IMR-90 (cell line): Measurements from ENCODE around the gene BCAR1.
A peak's percentile ranks its signal among the peaks of the same experiment; 100 is the strongest.

Source experiments
- CEBPB ChIP-seq: IDR thresholded peaks from 2 replicates; pipeline ENCODE4 v1.6.1; 2012; ENCODE audit warnings: low read depth, low read length, improper control_type of control experiment
- CHD1 ChIP-seq: IDR thresholded peaks from 2 replicates; pipeline ENCODE4 v1.6.1; 2012; ENCODE audit warnings: low read depth, low read length, improper control_type of control experiment
- TF ChIP-seq, protein P1 (sequence below): conservative IDR thresholded peaks from 2 replicates; pipeline ENCODE4 v1.5.1; 2012; ENCODE audit warnings: mild to moderate bottlenecking, low read depth, low read length, improper control_type of control experiment
- TF ChIP-seq, protein P2 (sequence below): fragments of 150-350 bp; IDR thresholded peaks from 2 replicates; pipeline ENCODE4 v1.6.1; 2017; ENCODE audit warnings: mild to moderate bottlenecking, antibody characterized with exemption, low read length, low read depth

DNA sequence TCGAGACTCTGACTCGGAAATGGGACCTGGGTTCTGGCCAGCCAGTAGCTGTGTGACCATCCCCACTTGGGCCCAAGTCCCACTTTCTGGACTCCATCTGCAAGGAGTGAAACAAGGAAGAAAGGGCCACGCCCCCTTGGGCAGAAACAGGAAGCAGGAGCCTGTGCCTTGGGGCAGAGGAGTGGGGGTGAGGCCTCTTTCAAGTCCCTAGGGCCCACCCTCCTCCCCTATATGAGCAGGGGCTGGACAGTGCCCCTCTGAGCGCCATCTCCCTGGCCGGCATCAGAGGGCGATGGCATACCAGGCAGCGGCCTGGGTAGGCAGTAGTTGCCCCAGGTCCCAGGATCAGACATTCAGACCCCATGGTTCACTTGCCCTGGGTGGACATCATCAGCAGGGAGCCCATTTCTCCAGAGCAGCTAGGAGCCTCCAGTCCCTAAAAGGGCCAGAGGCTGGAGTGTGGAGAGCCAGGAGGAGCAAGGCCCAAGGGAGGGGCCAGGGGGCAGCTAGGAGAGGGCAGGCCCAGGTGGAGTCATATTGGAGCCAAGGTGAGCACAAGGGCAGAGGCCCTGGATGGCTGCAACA lies 7.1 kb downstream of the BCAR1 start:
- TF ChIP-seq CHD1 (no peak), CEBPB (no peak)
- TF ChIP-seq, protein P1, sequence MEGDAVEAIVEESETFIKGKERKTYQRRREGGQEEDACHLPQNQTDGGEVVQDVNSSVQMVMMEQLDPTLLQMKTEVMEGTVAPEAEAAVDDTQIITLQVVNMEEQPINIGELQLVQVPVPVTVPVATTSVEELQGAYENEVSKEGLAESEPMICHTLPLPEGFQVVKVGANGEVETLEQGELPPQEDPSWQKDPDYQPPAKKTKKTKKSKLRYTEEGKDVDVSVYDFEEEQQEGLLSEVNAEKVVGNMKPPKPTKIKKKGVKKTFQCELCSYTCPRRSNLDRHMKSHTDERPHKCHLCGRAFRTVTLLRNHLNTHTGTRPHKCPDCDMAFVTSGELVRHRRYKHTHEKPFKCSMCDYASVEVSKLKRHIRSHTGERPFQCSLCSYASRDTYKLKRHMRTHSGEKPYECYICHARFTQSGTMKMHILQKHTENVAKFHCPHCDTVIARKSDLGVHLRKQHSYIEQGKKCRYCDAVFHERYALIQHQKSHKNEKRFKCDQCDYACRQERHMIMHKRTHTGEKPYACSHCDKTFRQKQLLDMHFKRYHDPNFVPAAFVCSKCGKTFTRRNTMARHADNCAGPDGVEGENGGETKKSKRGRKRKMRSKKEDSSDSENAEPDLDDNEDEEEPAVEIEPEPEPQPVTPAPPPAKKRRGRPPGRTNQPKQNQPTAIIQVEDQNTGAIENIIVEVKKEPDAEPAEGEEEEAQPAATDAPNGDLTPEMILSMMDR, result 0 out of 2 replicates have a peak, but pooled peaks have one; percentile 8
- TF ChIP-seq, protein P2, sequence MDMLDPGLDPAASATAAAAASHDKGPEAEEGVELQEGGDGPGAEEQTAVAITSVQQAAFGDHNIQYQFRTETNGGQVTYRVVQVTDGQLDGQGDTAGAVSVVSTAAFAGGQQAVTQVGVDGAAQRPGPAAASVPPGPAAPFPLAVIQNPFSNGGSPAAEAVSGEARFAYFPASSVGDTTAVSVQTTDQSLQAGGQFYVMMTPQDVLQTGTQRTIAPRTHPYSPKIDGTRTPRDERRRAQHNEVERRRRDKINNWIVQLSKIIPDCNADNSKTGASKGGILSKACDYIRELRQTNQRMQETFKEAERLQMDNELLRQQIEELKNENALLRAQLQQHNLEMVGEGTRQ, result no peak
